ENCODE data around the gene PAXX.

PAXX gene

DNA sequence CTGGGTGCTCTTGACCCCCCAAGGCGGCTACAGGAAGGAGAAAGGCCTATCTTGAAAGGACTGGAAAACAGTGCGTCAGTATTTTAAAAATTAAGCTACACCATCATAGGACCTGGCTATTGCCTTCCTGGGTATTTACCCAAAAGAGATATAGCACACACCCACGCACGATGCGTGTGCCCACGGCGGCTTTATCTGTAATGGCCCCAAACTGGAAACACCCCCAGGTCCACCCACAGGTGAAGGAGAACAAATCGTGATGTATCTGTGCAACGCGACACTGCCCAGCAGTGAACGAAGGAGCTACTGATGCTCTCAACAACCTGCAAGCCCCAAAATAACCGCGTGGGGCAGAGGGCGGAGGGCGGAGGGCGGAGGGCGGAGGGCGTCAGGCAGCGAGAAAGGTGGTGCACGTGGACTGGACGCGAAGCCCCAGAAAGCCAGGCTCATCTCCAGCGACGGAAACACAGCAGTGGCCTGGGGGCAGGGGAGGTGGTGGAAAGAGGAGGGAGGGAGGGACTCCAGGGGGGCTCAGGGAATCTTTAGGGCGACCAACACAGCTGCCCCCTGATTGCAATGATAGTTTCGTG is 27.3 kb upstream of the PAXX start:
- no peak overlapping the region for H3K4me3 ChIP-seq (ENCODE audit: low read depth, low read length)

DNA sequence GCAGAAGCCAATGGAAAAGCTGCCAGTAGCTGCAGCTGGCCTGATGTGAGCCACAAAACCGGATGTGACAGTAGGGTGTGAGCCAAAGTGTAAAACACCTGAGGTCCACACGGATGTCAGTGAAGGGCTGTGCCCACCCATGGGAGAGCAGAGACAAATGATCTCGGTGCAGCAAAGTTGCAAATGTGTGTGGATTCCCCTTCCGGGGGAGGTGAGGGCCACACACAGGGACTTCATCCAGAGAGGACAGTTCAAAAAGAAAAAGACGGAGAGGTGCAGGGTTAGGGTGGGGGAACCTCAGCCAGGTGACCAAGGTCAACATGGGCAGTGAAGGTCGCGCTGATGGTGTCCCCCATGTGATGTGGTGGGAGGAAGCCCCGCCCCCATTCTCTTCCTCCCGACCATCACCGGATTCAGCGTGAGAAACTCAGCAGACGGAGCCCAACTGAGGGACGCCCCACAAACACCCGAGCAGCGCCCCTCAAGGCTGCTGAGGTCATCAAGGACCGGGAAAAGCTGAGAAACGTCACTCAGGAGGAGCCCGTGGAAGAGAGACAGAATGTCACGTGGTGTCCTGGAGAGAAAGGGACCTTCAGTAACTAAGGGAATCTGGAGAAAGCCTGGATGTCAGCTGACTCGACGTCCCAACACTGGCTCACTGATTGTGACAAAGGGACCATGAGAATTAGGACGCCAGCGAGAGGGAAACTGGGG is 26.3 kb upstream of the PAXX start:
- no peak overlapping the region for H3K4me3 ChIP-seq (ENCODE audit: low read depth, low read length)

DNA sequence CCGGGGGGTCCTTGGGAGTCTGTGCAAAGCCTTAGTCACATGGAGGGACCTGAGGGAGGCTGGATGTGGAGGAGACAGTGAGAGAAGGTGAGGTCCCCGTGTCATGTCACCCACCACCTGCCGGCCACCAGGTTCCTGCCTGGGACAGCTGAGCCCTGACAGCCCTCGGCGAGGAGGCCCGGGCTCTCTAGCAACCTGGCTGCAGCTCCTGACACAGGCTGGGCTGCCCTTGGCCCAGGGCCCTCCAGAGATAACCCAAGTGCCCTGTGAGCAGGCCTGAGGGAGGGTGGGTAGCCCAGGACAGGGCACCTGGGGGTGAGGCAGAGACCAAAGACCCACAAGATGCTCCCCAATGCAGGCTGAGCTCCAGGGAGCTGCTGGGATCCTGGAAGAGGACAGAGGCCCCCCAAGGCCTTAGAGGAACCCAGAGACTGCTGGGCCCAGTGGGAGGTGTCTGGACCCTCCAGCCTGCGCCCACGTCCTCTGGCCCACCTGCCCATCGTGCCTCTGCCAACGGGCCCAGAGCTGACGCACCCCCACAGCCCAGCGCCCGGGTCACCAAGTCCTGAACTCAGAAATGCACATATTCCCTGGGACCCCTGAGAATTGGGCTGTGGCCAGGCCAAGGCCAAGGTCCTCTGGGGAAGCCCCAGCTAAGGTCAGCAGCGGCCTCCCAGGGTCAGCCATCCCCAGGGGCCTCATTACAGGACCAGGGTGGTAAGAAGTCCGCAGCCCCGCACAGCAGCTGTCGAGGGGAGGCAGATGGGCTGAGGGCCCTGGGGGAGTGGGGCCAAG is 23.7 kb upstream of the PAXX start:
- no peak overlapping the region for H3K4me3 ChIP-seq (ENCODE audit: low read depth, low read length)

- no peak overlapping the region for H3K4me3 ChIP-seq (ENCODE audit: low read depth, low read length)
Measured at GRCh38 chr9:136969150-136969549, 23.1 kb upstream of the PAXX start.

- H3K4me3 ChIP-seq (ENCODE audit: low read depth, low read length) = no peak overlapping the region
Measured at GRCh38 chr9:136969774-136970173, 22.4 kb upstream of the PAXX start.

GRCh38 chr9:136970361-136970760 is 21.9 kb upstream of the PAXX start:
- no peak overlapping the region for H3K4me3 ChIP-seq (ENCODE audit: low read depth, low read length)

DNA sequence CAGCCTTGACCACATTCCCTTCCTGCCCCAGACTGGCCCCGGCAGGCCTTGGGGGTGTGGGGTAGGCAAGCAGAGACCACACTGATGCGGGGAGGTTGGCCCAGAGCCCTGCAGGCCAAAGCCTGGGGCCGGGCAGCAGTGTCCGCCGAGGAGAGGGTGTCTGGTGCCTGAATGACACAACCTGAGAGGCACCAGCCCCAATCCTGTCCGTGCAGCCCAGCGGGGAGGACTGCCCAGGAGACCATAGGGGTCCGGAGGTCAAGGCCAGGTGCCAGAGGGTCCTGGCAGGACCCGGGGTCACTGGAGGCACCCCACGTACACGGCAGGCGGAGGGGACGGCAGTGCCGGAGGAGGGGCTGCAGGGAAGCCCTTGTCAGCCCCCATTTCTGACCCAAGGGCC is 20.5 kb upstream of the PAXX start:
- no peak overlapping the region for H3K4me3 ChIP-seq (ENCODE audit: low read depth, low read length)

DNA sequence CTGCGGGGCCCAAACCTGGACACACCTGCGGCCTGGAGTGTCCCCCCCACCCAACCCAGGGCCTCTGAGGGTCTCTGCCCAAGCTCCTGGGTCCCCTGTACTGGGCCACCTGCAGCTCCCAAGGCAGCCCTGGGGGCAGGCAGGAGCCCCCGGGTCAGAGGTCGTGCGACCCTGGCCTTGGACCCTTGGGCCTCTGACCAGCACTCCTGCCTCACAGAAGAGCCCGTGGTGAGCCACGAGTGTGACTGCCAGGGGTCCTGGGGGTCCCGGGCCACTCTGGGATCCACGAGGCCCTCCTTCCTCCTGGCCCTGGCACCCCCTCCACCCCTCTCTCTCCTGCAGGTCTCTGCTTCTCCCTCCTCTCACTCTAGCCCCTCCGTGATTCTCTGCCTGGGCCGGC is 19.9 kb upstream of the PAXX start:
- H3K4me3 ChIP-seq (ENCODE audit: low read depth, low read length) = no peak overlapping the region

DNA sequence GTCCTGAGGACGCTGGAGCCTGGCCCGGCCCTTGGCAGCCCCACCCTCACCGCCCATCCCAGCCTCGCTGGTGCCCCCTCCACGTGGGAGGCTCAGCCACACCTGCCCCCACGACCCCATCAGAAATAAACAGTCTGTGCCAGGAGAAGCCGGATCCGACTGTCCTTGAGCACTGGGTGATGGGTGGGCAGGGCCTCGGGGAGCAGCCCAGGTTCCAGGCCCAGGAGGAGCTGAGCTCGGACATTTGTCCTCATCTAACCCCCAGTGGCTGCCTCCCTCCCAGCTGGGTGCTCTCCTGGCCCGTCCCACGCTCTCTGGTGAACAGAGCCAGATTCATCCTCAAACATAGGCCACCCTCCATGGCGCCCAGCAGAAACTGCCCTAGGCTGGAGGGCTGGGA is 19.5 kb upstream of the PAXX start:
- no peak overlapping the region for H3K4me3 ChIP-seq (ENCODE audit: low read depth, low read length)

GRCh38 chr9:136973618-136974617 is 18.3 kb upstream of the PAXX start:
- no peak overlapping the region for H3K4me3 ChIP-seq (ENCODE audit: low read depth, low read length)

DNA sequence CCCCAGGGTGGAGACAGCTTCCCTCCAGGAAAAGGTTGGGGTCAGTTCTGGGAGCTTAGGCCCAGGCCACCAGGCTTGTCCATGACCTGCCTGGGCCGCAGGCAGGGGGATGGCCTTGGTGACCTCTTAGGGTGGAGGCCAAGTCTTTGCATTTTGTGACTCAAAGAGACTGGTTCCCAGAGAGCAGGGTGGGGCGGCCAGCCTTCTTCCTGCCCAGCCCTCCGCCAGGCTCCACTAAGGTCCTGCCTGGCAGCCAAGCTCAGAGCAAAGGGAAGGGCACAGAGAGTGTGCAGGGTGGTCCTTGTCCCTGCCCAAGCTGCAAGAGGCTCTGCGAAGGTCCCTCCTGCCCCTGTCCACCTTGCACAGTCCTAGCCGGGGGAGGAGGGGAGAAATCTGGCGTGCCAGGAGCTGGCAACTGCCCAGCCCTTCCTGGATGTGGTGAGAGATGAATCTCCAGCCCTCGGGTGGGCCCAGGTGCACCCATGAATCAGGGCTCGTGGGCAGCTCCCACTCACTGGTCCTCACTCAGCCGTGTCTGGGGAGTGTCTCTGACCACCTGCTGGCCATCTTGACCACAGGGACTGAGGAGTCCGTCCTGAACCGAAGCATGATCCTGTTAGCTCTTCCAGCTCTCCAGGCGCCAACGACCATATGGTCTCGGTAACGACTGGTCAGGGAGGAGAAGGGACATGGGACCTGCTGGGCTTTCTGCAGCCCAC is 17.2 kb upstream of the PAXX start:
- H3K4me3 ChIP-seq (ENCODE audit: low read depth, low read length) = no peak overlapping the region

DNA sequence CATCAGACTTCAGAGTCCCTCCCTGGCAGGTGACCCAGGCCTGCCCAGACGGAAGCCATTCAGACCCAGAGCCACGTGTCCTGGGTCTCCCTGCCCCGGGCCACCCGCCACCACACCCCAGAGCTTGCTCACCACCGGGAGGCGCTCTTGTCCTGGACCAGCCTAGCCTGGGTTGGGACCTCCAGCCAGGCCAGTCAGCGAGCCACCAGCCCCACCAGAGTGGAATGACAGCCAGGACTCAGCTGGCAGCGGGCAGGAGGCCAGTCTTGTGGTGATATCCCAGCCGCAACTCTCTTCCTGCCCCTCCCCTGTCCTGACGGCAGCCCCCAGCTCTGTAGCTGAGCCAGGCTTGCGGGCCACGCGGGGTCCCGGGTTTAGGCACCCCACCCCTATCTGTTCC is 16.6 kb upstream of the PAXX start:
- no peak overlapping the region for H3K4me3 ChIP-seq (ENCODE audit: low read depth, low read length)

DNA sequence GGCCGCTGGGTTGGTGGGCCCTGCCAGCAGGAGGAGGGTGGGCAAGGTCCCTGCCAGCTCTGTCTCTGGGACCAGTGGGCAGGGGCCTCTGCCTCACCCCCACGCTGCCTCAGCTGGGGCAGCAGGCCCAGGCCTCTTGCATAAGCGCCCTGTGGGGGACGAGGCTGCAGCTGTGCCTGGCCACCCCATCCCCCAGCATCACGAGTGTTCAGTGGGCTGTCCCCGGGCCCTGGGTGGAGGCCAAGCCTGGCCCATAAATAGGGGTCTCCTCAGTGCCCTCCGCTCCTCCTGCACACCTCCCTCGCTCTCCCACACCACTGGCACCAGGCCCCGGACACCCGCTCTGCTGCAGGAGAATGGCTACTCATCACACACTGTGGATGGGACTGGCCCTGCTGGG is 15.0 kb upstream of the PAXX start, which contains the start of gene PTGDS:
TSS of gene PTGDS (plus strand) at position 282 of the 400 bp plus-strand sequence. CDS start at position 357, 75 bp downstream.
- peak within 1 kb of the TSS; percentile 21 for H3K4me3 ChIP-seq (ENCODE audit: low read depth, low read length)

DNA sequence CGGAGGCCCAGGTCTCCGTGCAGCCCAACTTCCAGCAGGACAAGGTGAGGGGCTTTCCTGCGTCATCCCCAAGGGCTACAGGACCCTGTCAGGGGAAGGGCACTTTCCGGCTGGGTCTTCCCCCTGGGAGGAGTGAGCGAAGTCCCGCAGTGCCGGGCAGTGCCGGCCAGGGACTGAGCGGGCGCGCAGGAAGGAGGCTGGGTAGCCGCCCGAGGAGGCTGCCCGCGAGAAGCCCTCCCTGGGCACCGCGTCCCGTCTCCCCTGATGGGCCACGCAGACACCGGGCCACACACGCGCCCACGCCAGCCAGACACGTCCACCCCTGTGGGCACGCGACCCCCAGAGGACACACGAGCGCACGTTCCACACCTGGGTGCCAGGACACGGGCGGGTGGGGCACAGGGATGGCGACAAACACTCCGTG is 14.6 kb upstream of the PAXX start:
- H3K4me3 ChIP-seq (ENCODE audit: low read depth, low read length) = peak overlapping the region; percentile 21

GRCh38 chr9:136978073-136978864 is 14.0 kb upstream of the PAXX start:
- H3K4me3 ChIP-seq (ENCODE audit: low read depth, low read length) = peak overlapping the region; percentile 21

DNA sequence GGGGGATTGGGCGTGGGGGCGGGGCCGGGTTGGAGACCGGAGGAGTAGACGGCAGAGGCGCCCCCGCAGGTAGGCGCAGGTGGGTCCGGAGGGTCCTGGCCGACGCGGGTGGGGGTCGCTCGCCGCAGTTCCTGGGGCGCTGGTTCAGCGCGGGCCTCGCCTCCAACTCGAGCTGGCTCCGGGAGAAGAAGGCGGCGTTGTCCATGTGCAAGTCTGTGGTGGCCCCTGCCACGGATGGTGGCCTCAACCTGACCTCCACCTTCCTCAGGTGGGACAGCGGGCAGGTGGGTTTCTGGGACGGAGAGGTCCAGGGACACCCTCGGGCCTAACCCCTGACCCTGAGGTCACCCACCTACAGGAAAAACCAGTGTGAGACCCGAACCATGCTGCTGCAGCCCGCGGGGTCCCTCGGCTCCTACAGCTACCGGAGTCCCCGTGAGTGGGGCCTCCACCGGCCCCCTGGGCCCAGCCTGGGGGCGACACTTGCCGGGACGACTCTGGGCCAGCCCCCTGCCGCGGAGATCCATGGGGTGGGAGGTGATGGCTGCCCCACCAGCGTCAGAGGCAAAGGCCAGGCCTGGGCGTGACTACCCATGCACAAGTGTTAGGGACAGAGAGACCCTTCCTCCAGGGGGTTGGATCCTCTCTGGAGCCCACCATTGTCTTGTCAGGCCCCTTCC is 13.2 kb upstream of the PAXX start:
- H3K4me3 ChIP-seq (ENCODE audit: low read depth, low read length) = no peak overlapping the region

DNA sequence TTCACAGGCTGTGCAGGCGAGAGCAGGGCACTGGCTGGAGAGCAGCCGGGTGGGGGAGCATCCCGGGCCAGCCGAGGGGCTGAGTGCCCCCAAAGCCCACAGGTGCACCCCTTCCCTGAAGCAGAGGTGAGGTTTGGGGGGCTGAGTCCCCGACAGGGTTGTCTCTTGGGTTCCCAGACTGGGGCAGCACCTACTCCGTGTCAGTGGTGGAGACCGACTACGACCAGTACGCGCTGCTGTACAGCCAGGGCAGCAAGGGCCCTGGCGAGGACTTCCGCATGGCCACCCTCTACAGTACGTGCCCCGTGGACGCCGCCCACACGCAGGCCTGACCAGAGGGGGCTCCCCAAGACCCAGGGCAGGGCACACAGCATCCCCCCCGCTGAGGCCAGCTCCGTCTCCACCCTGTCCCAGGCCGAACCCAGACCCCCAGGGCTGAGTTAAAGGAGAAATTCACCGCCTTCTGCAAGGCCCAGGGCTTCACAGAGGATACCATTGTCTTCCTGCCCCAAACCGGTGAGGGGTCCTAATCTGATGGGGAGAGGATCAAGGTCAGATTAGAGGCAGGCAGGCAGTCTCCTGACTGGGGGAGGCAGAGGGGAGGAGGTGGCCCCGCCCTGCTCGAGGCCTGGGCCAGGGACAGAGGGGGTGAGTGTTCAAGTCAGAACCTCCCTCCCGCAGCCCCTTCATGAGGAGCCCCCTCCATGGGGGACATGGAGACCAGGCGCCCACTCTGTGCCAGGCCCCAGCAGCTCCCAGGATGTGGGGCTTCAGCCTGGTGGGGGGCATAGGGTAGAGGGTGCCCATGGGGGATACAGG is 12.2 kb upstream of the PAXX start:
- H3K4me3 ChIP-seq (ENCODE audit: low read depth, low read length) = no peak overlapping the region

Data from iPS-11a (cell line).